Astrocyte (in vitro differentiated cells and primary cell): Measurements from ENCODE around the gene B3GAT3. TPM values are rescaled to one million over a fixed set of nuclear protein-coding genes. Genes with fewer than 3 reads are reported as not detected.
"Not testable (repeated sequence)": the region's sequence is repeated elsewhere in the genome, so short reads cannot be mapped to it uniquely, and the experiment has no call there.

Source experiments
- DNase-seq: peaks from one replicate; pipeline ENCODE4 v3.0.0-alpha.2; 2010; ENCODE audit warnings: low read depth
- FAIRE-seq: peaks from 2 replicates; lab custom pipeline; 2011; peaks lifted over from hg19 to GRCh38; lab: Jason Lieb, UNC
- H2AFZ ChIP-seq: 2 replicates; pipeline ENCODE4 v1.6.0; 2012; ENCODE audit warnings: low read depth, low read length, inconsistent platforms
- H3K27ac ChIP-seq: 2 replicates; pipeline ENCODE4 v1.5.1; 2011; ENCODE audit warnings: low read depth, low read length, inconsistent platforms
- H3K27me3 ChIP-seq: 2 replicates; pipeline ENCODE4 v1.6.0; 2011; ENCODE audit warnings: low read length, inconsistent platforms; ENCODE audit not compliant: insufficient read depth
- H3K36me3 ChIP-seq: 2 replicates; pipeline ENCODE4 v1.5.1; 2011; ENCODE audit warnings: low read length, inconsistent platforms; ENCODE audit not compliant: insufficient read depth
- H3K4me1 ChIP-seq: 2 replicates; pipeline ENCODE4 v1.5.1; 2011; ENCODE audit warnings: low read length, inconsistent platforms; ENCODE audit not compliant: insufficient read depth
- H3K4me2 ChIP-seq: 2 replicates; pipeline ENCODE4 v1.6.0; 2012; ENCODE audit warnings: low read length, inconsistent platforms
- H3K4me3 ChIP-seq: 2 replicates; pipeline ENCODE4 v1.5.1; 2011; ENCODE audit warnings: low read depth, mild to moderate bottlenecking, low read length, inconsistent platforms; ENCODE audit not compliant: insufficient read depth
- H3K79me2 ChIP-seq: 2 replicates; pipeline ENCODE4 v1.6.0; 2012; ENCODE audit warnings: mild to moderate bottlenecking, low read length, inconsistent platforms; ENCODE audit not compliant: insufficient read depth
- H3K9ac ChIP-seq: 2 replicates; pipeline ENCODE4 v1.6.0; 2012; ENCODE audit warnings: mild to moderate bottlenecking, low read length, inconsistent platforms
- H3K9me3 ChIP-seq: 2 replicates; pipeline ENCODE4 v1.5.1; 2012; ENCODE audit warnings: low read depth, mild to moderate bottlenecking, low read length, inconsistent platforms; ENCODE audit not compliant: insufficient read depth
- H4K20me1 ChIP-seq: 2 replicates; pipeline ENCODE4 v1.6.0; 2012; ENCODE audit warnings: low read length, inconsistent platforms; ENCODE audit not compliant: insufficient read depth
- H3K27ac Mint-ChIP-seq: one replicate; pipeline ENCODE4 v1.8.0; 2021; ENCODE audit warnings: mild to moderate bottlenecking, mixed read lengths; ENCODE audit not compliant: unreplicated experiment
- H3K27me3 Mint-ChIP-seq: one replicate; pipeline ENCODE4 v1.8.0; 2021; ENCODE audit warnings: low read depth, mixed read lengths; ENCODE audit not compliant: unreplicated experiment
- H3K36me3 Mint-ChIP-seq: one replicate; pipeline ENCODE4 v1.8.0; 2021; ENCODE audit warnings: low read depth, mixed read lengths; ENCODE audit not compliant: unreplicated experiment
- H3K4me1 Mint-ChIP-seq: one replicate; pipeline ENCODE4 v1.8.0; 2021; ENCODE audit warnings: low read depth, mixed read lengths; ENCODE audit not compliant: unreplicated experiment
- H3K4me3 Mint-ChIP-seq: one replicate; pipeline ENCODE4 v1.8.0; 2021; ENCODE audit warnings: mild to moderate bottlenecking, moderate library complexity, mixed read lengths; ENCODE audit not compliant: unreplicated experiment
- H3K9me3 Mint-ChIP-seq: one replicate; pipeline ENCODE4 v1.8.0; 2021; ENCODE audit warnings: mild to moderate bottlenecking, mixed read lengths; ENCODE audit not compliant: unreplicated experiment
- EZH2 ChIP-seq: IDR thresholded peaks from 2 replicates; pipeline ENCODE4 v1.6.1; 2012; ENCODE audit warnings: mild to moderate bottlenecking, low read length, inconsistent platforms; ENCODE audit not compliant: insufficient read depth
- total RNA-seq: library from RNA; stranded (reverse); gene quantifications from 2 replicates; pipeline ENCODE4 v1.2.1, GENCODE V29; 2021
- TF ChIP-seq, protein P1 (sequence below): IDR thresholded peaks from 2 replicates; pipeline ENCODE4 v1.5.1; 2011; ENCODE audit warnings: low read depth, mild to moderate bottlenecking, inconsistent platforms, low read length, moderate library complexity; ENCODE audit not compliant: insufficient read depth

The B3GAT3 gene
- total RNA-seq, 1 donor from 2014 or later: 52.4 TPM

DNA sequence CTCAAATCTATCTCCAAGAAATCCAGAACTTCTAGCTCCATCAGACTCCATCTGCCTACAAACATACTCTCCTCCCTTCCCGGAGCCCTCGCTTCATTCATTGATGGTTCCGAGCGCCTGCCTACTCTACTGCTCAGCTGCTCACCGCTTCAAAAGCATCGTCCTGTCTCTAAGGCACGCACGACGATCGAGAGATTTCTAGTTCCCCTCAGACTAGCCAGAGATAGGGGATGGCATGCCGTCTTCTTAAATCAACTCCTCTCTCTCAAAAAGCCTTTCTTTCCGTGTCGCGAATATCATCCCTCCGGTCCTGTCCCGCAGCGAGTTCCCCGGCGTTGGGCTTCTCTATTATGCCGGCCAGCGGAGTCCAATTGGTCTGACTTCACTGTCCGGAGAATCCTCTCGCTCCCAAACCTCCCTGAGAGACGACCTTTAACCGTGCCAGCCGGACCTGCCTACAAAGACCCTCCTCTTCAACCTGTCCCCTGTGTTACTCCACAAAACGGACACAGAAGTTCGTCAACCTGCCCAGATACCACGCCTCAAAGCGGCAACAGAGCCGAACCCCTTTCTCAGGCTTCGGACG is 48.7 kb downstream of the B3GAT3 start:
- peak overlapping the region; percentile 73 for H3K27ac ChIP-seq

DNA sequence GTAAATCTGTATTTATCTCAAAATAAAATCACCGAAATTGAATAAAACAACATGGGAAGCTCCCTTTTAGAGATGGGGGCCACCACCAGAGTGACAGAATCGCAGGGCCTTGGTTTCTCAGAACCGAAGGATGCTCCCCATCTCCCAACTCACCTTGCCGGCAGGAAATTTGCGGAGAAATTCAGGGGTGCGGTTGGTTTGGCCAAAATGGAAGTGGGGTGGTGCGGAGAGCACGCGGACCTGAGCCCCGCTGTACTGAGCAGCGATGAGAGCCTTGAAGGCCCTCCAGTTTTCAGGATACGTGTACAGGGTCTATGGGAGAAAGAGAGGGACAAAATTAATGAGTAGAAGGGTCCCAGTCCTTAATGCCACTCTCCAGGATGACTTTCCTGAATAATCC is 49.4 kb downstream of the B3GAT3 start:
- peaks cover 32% of the 10 kb centered on the region for H3K4me1 Mint-ChIP-seq
- peak overlapping the region; percentile 95 for H3K4me3 ChIP-seq
- H3K27ac ChIP-seq: peak overlapping the region; percentile 73
- no peaks in the 10 kb centered on the region for H3K9me3 Mint-ChIP-seq
- FAIRE-seq: no peak
- no peaks in the 10 kb centered on the region for H3K9me3 ChIP-seq
- TF ChIP-seq, protein P1, sequence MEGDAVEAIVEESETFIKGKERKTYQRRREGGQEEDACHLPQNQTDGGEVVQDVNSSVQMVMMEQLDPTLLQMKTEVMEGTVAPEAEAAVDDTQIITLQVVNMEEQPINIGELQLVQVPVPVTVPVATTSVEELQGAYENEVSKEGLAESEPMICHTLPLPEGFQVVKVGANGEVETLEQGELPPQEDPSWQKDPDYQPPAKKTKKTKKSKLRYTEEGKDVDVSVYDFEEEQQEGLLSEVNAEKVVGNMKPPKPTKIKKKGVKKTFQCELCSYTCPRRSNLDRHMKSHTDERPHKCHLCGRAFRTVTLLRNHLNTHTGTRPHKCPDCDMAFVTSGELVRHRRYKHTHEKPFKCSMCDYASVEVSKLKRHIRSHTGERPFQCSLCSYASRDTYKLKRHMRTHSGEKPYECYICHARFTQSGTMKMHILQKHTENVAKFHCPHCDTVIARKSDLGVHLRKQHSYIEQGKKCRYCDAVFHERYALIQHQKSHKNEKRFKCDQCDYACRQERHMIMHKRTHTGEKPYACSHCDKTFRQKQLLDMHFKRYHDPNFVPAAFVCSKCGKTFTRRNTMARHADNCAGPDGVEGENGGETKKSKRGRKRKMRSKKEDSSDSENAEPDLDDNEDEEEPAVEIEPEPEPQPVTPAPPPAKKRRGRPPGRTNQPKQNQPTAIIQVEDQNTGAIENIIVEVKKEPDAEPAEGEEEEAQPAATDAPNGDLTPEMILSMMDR: no peak
- no peak for TF ChIP-seq EZH2
- H3K9ac ChIP-seq: peak overlapping the region; percentile 96
- peaks cover 33% of the 10 kb centered on the region for H3K36me3 Mint-ChIP-seq
- peaks cover 40% of the 10 kb centered on the region for H3K4me1 ChIP-seq
- H4K20me1 ChIP-seq: peaks cover 57% of the 10 kb centered on the region
- H3K4me3 Mint-ChIP-seq: peak overlapping the region; percentile 100
- no peaks in the 10 kb centered on the region for H3K27me3 ChIP-seq
- peak overlapping the region; percentile 92 for H3K4me2 ChIP-seq
- peaks cover 26% of the 10 kb centered on the region for H3K36me3 ChIP-seq
- no peak for DNase-seq
- peak overlapping the region; percentile 99 for H3K27ac Mint-ChIP-seq
- peaks cover 94% of the 10 kb centered on the region for H3K79me2 ChIP-seq
- no peak overlapping the region for H2AFZ ChIP-seq
- H3K27me3 Mint-ChIP-seq: no peaks in the 10 kb centered on the region

More for the DNA sequence above, 48.7 kb downstream of the B3GAT3 start:
- no peaks in the 10 kb centered on the region for H3K27me3 ChIP-seq
- TF ChIP-seq, protein P1: no peak
- TF ChIP-seq EZH2: no peak
- DNase-seq (no peak), FAIRE-seq (no peak)
- peaks cover 41% of the 10 kb centered on the region for H3K4me1 ChIP-seq
- no peaks in the 10 kb centered on the region for H3K9me3 ChIP-seq
- H3K79me2 ChIP-seq: peaks cover 88% of the 10 kb centered on the region
- H2AFZ ChIP-seq: peak overlapping the region; percentile 78
- H3K9me3 Mint-ChIP-seq: no peaks in the 10 kb centered on the region
- peak overlapping the region; percentile 95 for H3K4me3 ChIP-seq
- H3K9ac ChIP-seq: peak overlapping the region; percentile 96
- peak overlapping the region; percentile 99 for H3K27ac Mint-ChIP-seq
- peaks cover 32% of the 10 kb centered on the region for H3K36me3 Mint-ChIP-seq
- H3K4me1 Mint-ChIP-seq: peaks cover 31% of the 10 kb centered on the region
- H3K27me3 Mint-ChIP-seq: no peaks in the 10 kb centered on the region
- H3K4me3 Mint-ChIP-seq: peak overlapping the region; percentile 100
- peaks cover 26% of the 10 kb centered on the region for H3K36me3 ChIP-seq
- H4K20me1 ChIP-seq: peaks cover 51% of the 10 kb centered on the region
- peak overlapping the region; percentile 92 for H3K4me2 ChIP-seq

DNA sequence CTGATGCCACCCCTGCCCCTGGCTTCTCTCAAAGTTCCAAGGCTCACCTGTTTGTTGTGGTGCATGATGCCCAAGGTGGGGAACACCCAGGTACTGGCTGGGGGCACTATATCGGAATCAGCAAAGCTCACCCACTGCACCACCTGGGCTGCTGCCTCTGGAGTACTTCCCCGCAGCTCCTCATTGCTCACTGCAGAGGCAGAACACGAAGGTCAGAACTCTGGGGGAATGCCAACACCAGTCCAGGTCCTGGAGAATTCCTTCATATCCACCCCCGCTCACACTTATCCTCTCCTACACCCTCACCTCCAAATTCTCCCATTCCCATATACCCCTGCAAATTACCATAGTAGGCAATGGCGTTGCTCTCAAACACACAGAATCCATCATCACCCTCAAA is 50.3 kb downstream of the B3GAT3 start:
- peaks cover 96% of the 10 kb centered on the region for H3K79me2 ChIP-seq
- peak overlapping the region; percentile 96 for H3K9ac ChIP-seq
- H2AFZ ChIP-seq, FAIRE-seq, H3K27me3 ChIP-seq, H3K27me3 Mint-ChIP-seq, H3K9me3 ChIP-seq, H3K9me3 Mint-ChIP-seq, H3K27ac ChIP-seq, DNase-seq: not testable (repeated sequence)
- peaks cover 67% of the 10 kb centered on the region for H4K20me1 ChIP-seq
- H3K4me1 ChIP-seq: peaks cover 35% of the 10 kb centered on the region
- peak overlapping the region; percentile 95 for H3K4me3 ChIP-seq
- Mint-ChIP-seq H3K4me3 (peak overlapping the region; percentile 100), H3K4me1 (peaks cover 39% of the 10 kb centered on the region), H3K27ac (peak overlapping the region; percentile 16), H3K36me3 (peaks cover 37% of the 10 kb centered on the region)
- peaks cover 36% of the 10 kb centered on the region for H3K36me3 ChIP-seq
- peak overlapping the region; percentile 92 for H3K4me2 ChIP-seq

- Histone ChIP-seq H3K4me2 (peak overlapping the region; percentile 92), H3K9ac (peak overlapping the region; percentile 96), H3K79me2 (peaks cover 96% of the 10 kb centered on the region), H3K4me3 (peak overlapping the region; percentile 20), H3K4me1 (peaks cover 30% of the 10 kb centered on the region), H4K20me1 (peaks cover 72% of the 10 kb centered on the region), H3K36me3 (peaks cover 41% of the 10 kb centered on the region)
- H3K27ac ChIP-seq, H3K9me3 Mint-ChIP-seq, DNase-seq, H3K9me3 ChIP-seq, H2AFZ ChIP-seq, H3K27me3 ChIP-seq, FAIRE-seq, H3K27me3 Mint-ChIP-seq: not testable (repeated sequence)
- Mint-ChIP-seq H3K4me3 (peak overlapping the region; percentile 100), H3K36me3 (peaks cover 43% of the 10 kb centered on the region), H3K4me1 (peaks cover 44% of the 10 kb centered on the region), H3K27ac (peak overlapping the region; percentile 16)
These were observed 50.9 kb downstream of the B3GAT3 start for GRCh38 chr11:62570903-62571302.
